OCI-LY1 (cell line): Measurements from ENCODE around the gene SYCP3.

Experiments
- H2AFZ ChIP-seq: fragments of 200-600 bp; sonication (generic), shearing (Covaris generic); 2 replicates; pipeline ENCODE4 v1.6.0; 2014; ENCODE audit warnings: antibody characterized with exemption, mild to moderate bottlenecking, low read length
- H3F3A ChIP-seq: fragments of 200-600 bp; sonication (generic), shearing (Covaris generic); 2 replicates; pipeline ENCODE4 v1.6.0; 2014; ENCODE audit warnings: mild to moderate bottlenecking, antibody characterized with exemption, low read length, moderate library complexity; ENCODE audit not compliant: insufficient read depth
- H3K27ac ChIP-seq: fragments of 200-600 bp; sonication (generic); 2 replicates; pipeline ENCODE4 v1.5.1; 2014; ENCODE audit warnings: low read length, mixed run types, mild to moderate bottlenecking, low read depth; ENCODE audit not compliant: poor library complexity, severe bottlenecking
- H3K27me3 ChIP-seq: fragments of 200-600 bp; sonication (generic); 2 replicates; pipeline ENCODE4 v1.6.0; 2014; ENCODE audit warnings: antibody characterized with exemption, mild to moderate bottlenecking, low read length, moderate library complexity; ENCODE audit not compliant: insufficient read depth
- H3K36me3 ChIP-seq: fragments of 200-600 bp; sonication (generic); 2 replicates; pipeline ENCODE4 v1.6.1; 2014; ENCODE audit warnings: mild to moderate bottlenecking, antibody characterized with exemption, low read length, moderate library complexity, mixed read lengths; ENCODE audit not compliant: insufficient read depth
- H3K4me1 ChIP-seq: fragments of 200-600 bp; sonication (generic); 2 replicates; pipeline ENCODE4 v1.5.1; 2014; ENCODE audit warnings: mild to moderate bottlenecking, low read length, moderate library complexity; ENCODE audit not compliant: insufficient read depth, severe bottlenecking
- H3K4me2 ChIP-seq: fragments of 200-600 bp; sonication (generic), shearing (Covaris generic); 2 replicates; pipeline ENCODE4 v1.6.1; 2014; ENCODE audit warnings: low read length
- H3K4me3 ChIP-seq: fragments of 200-600 bp; sonication (generic); 2 replicates; pipeline ENCODE4 v1.5.1; 2014; ENCODE audit warnings: low read length, low read depth, mild to moderate bottlenecking, mixed read lengths; ENCODE audit not compliant: poor library complexity, severe bottlenecking
- H3K79me2 ChIP-seq: fragments of 200-600 bp; shearing (Covaris generic); 2 replicates; pipeline ENCODE4 v1.6.1; 2016; ENCODE audit warnings: mixed run types, low read length, mixed read lengths; ENCODE audit not compliant: insufficient read depth
- H3K9ac ChIP-seq: fragments of 200-600 bp; sonication (generic), shearing (Covaris generic); 2 replicates; pipeline ENCODE4 v1.6.1; 2014; ENCODE audit warnings: mild to moderate bottlenecking, low read length, mixed read lengths
- H3K9me2 ChIP-seq: fragments of 200-600 bp; sonication (generic), shearing (Covaris generic); 2 replicates; pipeline ENCODE4 v1.6.1; 2014; ENCODE audit warnings: low read depth, mild to moderate bottlenecking, low read length, mixed read lengths
- H3K9me3 ChIP-seq: fragments of 200-600 bp; shearing (Covaris generic); 2 replicates; pipeline ENCODE4 v1.6.1; 2014; ENCODE audit warnings: low read length, mixed read lengths
- H4K20me1 ChIP-seq: fragments of 200-600 bp; sonication (generic), shearing (Covaris generic); 2 replicates; pipeline ENCODE4 v1.6.0; 2016; ENCODE audit warnings: mild to moderate bottlenecking, low read length; ENCODE audit not compliant: insufficient read depth
- EZH2 ChIP-seq: fragments of 200-600 bp; sonication (generic), shearing (Covaris generic); IDR thresholded peaks from 2 replicates; pipeline ENCODE4 v1.8.0; 2017; ENCODE audit warnings: borderline replicate concordance, mixed run types, mild to moderate bottlenecking, antibody characterized with exemption, low read length, moderate library complexity, mixed read lengths
- TF ChIP-seq, protein P1 (sequence below): fragments of 200-600 bp; sonication (generic), shearing (Covaris generic); IDR thresholded peaks from 2 replicates; pipeline ENCODE4 v1.5.1; 2017; ENCODE audit warnings: mild to moderate bottlenecking, antibody characterized with exemption, low read length, moderate library complexity, mixed read lengths

SYCP3 gene

DNA sequence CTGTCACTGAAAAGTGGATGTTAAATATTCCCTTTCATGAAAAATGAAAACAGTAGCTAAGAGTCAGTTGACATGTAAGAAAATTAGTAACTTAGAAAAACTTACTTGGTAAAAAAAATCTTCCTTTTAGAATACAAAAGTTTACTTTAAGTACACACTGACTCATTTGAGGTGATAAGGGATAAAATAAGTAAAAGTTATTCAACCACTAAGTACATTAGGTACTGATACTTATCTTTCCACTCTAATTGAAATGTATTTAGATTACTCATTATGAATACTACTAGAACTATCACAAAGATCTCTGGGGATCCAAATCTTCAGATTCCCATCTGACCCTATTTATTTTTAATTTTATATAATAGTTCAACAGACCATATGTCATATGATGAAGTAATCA, 12.2 kb downstream of the SYCP3 start:
- no peaks in the 10 kb centered on the region for H3K27me3 ChIP-seq
- no peaks in the 10 kb centered on the region for H4K20me1 ChIP-seq
- TF ChIP-seq, protein P1, sequence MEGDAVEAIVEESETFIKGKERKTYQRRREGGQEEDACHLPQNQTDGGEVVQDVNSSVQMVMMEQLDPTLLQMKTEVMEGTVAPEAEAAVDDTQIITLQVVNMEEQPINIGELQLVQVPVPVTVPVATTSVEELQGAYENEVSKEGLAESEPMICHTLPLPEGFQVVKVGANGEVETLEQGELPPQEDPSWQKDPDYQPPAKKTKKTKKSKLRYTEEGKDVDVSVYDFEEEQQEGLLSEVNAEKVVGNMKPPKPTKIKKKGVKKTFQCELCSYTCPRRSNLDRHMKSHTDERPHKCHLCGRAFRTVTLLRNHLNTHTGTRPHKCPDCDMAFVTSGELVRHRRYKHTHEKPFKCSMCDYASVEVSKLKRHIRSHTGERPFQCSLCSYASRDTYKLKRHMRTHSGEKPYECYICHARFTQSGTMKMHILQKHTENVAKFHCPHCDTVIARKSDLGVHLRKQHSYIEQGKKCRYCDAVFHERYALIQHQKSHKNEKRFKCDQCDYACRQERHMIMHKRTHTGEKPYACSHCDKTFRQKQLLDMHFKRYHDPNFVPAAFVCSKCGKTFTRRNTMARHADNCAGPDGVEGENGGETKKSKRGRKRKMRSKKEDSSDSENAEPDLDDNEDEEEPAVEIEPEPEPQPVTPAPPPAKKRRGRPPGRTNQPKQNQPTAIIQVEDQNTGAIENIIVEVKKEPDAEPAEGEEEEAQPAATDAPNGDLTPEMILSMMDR = no peak
- no peak for TF ChIP-seq EZH2
- H3K9ac ChIP-seq = no peak overlapping the region
- no peaks in the 10 kb centered on the region for H3K9me2 ChIP-seq
- H3K9me3 ChIP-seq = no peaks in the 10 kb centered on the region
- H3K27ac ChIP-seq = no peak overlapping the region
- no peaks in the 10 kb centered on the region; the same call in 1 of the 2 replicates for H3F3A ChIP-seq
- H3K4me3 ChIP-seq = no peak overlapping the region
- no peaks in the 10 kb centered on the region for H3K79me2 ChIP-seq
- H3K36me3 ChIP-seq = peaks cover 89% of the 10 kb centered on the region
- H3K4me2 ChIP-seq = no peak overlapping the region
- H2AFZ ChIP-seq = no peak overlapping the region
- H3K4me1 ChIP-seq = peaks cover under 1% of the 10 kb centered on the region

DNA sequence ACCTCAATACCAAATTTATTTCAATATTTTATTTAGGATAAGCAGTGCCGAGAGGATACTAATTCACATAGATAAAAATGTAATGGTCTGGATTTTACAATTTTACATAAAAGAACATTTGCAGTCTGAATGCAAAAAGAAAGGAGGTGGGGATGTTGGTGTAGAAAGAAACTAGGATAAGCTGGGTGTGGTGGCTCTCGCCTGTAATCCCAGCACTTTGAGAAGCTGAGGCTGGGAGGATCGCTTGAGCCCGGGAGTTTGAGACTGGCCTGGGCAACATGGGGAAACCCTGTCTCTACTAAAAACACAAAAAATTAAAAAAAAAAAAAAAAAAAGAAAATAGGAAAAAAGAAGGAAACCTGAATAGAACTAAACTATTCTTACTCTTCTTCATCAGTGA, 16.9 kb downstream of the SYCP3 start:
- TF ChIP-seq, protein P1 = no peak
- TF ChIP-seq EZH2 = no peak
- Histone ChIP-seq H3K4me2 (no peak overlapping the region), H3K79me2 (peaks cover under 1% of the 10 kb centered on the region; the same call in 1 of the 2 replicates), H2AFZ (no peak overlapping the region), H3K27me3 (no peaks in the 10 kb centered on the region), H3K9me2 (no peaks in the 10 kb centered on the region), H3K36me3 (peaks cover 80% of the 10 kb centered on the region), H3K9me3 (no peaks in the 10 kb centered on the region), H3K9ac (no peak overlapping the region), H3F3A (no peaks in the 10 kb centered on the region), H3K4me1 (no peaks in the 10 kb centered on the region), H3K27ac (no peak overlapping the region), H3K4me3 (no peak overlapping the region), H4K20me1 (no peaks in the 10 kb centered on the region)

DNA sequence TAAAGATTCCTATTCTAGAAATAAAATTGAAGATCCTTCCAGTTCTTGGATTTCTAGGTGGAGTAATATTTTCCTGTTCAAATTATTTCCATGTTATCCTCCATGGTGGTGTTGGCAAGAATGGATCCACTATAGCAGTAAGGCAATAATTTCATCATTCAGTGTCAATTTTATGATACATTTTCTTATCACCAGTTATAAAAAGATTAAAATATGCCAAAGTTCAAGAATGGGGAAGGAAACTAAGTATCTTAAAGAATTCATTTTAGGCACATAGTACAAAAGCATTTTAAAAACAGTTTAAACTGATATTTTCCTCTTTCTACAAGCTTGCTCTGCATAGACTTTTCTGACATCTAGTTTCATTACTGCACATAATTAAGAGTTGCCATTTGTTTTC, 19.1 kb downstream of the SYCP3 start:
- Histone ChIP-seq H3K4me3 (no peak overlapping the region), H3K9me3 (no peaks in the 10 kb centered on the region), H3K4me1 (no peaks in the 10 kb centered on the region), H4K20me1 (no peaks in the 10 kb centered on the region), H3K9me2 (no peaks in the 10 kb centered on the region), H2AFZ (no peak overlapping the region), H3F3A (no peaks in the 10 kb centered on the region), H3K27me3 (no peaks in the 10 kb centered on the region), H3K79me2 (peaks cover 18% of the 10 kb centered on the region; the same call in 1 of the 2 replicates), H3K4me2 (no peak overlapping the region), H3K36me3 (peaks cover 74% of the 10 kb centered on the region), H3K27ac (no peak overlapping the region), H3K9ac (no peak overlapping the region)
- TF ChIP-seq EZH2 = no peak
- TF ChIP-seq, protein P1 = no peak
